K562 (cell line): Measurements from ENCODE around the gene MYCT1. TPM values are rescaled to one million over a fixed set of nuclear protein-coding genes. Genes with fewer than 3 reads are reported as not detected.

Source experiments
- ATAC-seq: fragments of 200-7000 bp; cut with Tn5 transposase; 3 replicates; pipeline ENCODE4 v1.9.1; 2020; ENCODE audit warnings: moderate library complexity
- BruUV-seq: library from RNA; stranded (reverse); fragments of 400-500 nt; replicated peaks from 2 replicates; lab custom pipeline; 2021; lab: Mats Ljungman, UMichigan
- CTCF ChIA-PET: fragments of 300-600 bp; formaldehyde crosslinking; extraction: SDS; loops from one replicate; lab custom pipeline; 2021; ENCODE audit warnings: low intra/inter-chr PET ratio; lab: Yijun Ruan, JAX
- POLR2A ChIA-PET: fragments of 300-600, 350-650 bp; sonication (Branson Sonifier 250); formaldehyde crosslinking; extraction: SDS; loops from one replicate; lab custom pipeline; 2021; ENCODE audit warnings: antibody characterized with exemption, inconsistent platforms; lab: Yijun Ruan, JAX
- DNase-seq, 4 experiments: peaks; one replicate each; pipeline versions ENCODE4 v3.0.0 to v3.0.0-alpha.2; 2011 to 2018; ENCODE audit warnings: low spot score in 3 of 4, mixed read lengths in 3 of 4; ENCODE audit errors: extremely low read depth in 1 of 4
- FAIRE-seq: peaks from 2 replicates; lab custom pipeline; 2011; peaks lifted over from hg19 to GRCh38; lab: Jason Lieb, UNC
- H2AFZ ChIP-seq: 2 replicates; pipeline ENCODE4 v1.6.0; 2011; ENCODE audit warnings: low read depth, low read length, control low read depth, inconsistent platforms
- H3K27ac ChIP-seq: fragments of 200-600 bp; 3 replicates; pipeline ENCODE4 v1.8.0; 2011; ENCODE audit warnings: low read depth, mild to moderate bottlenecking, control low read depth, inconsistent platforms, low read length, moderate library complexity, mixed read lengths; ENCODE audit errors: extremely low read depth
- H3K27me3 ChIP-seq, 2 experiments: fragments of 300-600 bp in 1 of 2; 2 replicates in 1 of 2; 3 replicates in 1 of 2; pipeline versions ENCODE4 v1.6.0 to v1.8.0; 2011; ENCODE audit warnings: inconsistent platforms in 2 of 2, low read length in 2 of 2, mild to moderate bottlenecking in 1 of 2, mixed read lengths in 1 of 2, moderate library complexity in 1 of 2; ENCODE audit not compliant: control insufficient read depth in 2 of 2, insufficient read depth in 2 of 2
- H3K36me3 ChIP-seq: fragments of 300-600 bp; 3 replicates; pipeline ENCODE4 v1.8.0; 2011; ENCODE audit warnings: mild to moderate bottlenecking, low read length, inconsistent platforms; ENCODE audit not compliant: control insufficient read depth, insufficient read depth
- H3K4me1 ChIP-seq, 2 experiments: fragments of 200-600 bp in 1 of 2; replicated peaks in 1 of 2; 2 replicates in 1 of 2; 3 replicates in 1 of 2; pipeline versions ENCODE4 v1.5.1 to v1.8.0; 2011; ENCODE audit warnings: inconsistent platforms in 2 of 2, low read length in 2 of 2, mild to moderate bottlenecking in 1 of 2, mixed read lengths in 1 of 2, moderate library complexity in 1 of 2; ENCODE audit not compliant: control insufficient read depth in 2 of 2, insufficient read depth in 2 of 2
- H3K4me2 ChIP-seq: 2 replicates; pipeline ENCODE4 v1.6.1; 2011; ENCODE audit warnings: low read length, control low read depth, inconsistent platforms, mixed read lengths; ENCODE audit not compliant: insufficient read depth
- H3K4me3 ChIP-seq: fragments of 200-600 bp; sonication (generic), shearing (Covaris generic); 2 replicates; pipeline ENCODE4 v1.5.1; 2016; ENCODE audit warnings: control low read depth, inconsistent platforms
- H3K79me2 ChIP-seq: fragments of 200-600 bp; 3 replicates; pipeline ENCODE4 v1.8.0; 2011; ENCODE audit warnings: low read length, inconsistent platforms; ENCODE audit not compliant: control insufficient read depth, insufficient read depth
- H3K9ac ChIP-seq, 2 experiments: 2 replicates each; pipeline versions ENCODE4 v1.6.0 to v1.6.1; 2011; ENCODE audit warnings: low read depth in 2 of 2, low read length in 2 of 2, control low read depth in 1 of 2, inconsistent platforms in 1 of 2, mild to moderate bottlenecking in 1 of 2, mixed read lengths in 1 of 2; ENCODE audit not compliant: insufficient read depth in 1 of 2
- H3K9me1 ChIP-seq: one replicate; pipeline ENCODE4 v1.6.0; 2011; ENCODE audit warnings: inconsistent platforms, mild to moderate bottlenecking, low read length, moderate library complexity; ENCODE audit not compliant: control insufficient read depth, insufficient read depth
- H3K9me3 ChIP-seq: replicated peaks from 2 replicates; pipeline ENCODE4 v1.5.1; 2011; ENCODE audit warnings: low read depth, low read length, inconsistent platforms; ENCODE audit not compliant: control insufficient read depth, insufficient read depth
- H4K20me1 ChIP-seq: replicated peaks from 2 replicates; pipeline ENCODE4 v1.6.1; 2011; ENCODE audit warnings: low read length, inconsistent platforms, mixed read lengths; ENCODE audit not compliant: control insufficient read depth, insufficient read depth
- EHMT2 ChIP-seq: fragments of 450-650 bp; IDR thresholded peaks from 2 replicates; pipeline ENCODE4 v1.6.1; 2018; ENCODE audit warnings: antibody characterized with exemption
- MIER1 ChIP-seq: fragments of 450-650 bp; IDR thresholded peaks from 2 replicates; pipeline ENCODE4 v1.6.1; 2016; ENCODE audit warnings: antibody characterized with exemption, mild to moderate bottlenecking, low read depth
- WGBS: fragments of 100-300 bp; shearing (Covaris generic); methylation state at CpG from one replicate; pipeline ENCODE4 v1.1.6; 2016; ENCODE audit warnings: low coverage, mixed read lengths; ENCODE audit not compliant: insufficient coverage; ENCODE audit errors: missing lambda C conversion rate; 5-methylcytosine and 5-hydroxymethylcytosine counted together
- in situ Hi-C: fragments of 300-500 bp; cut with MboI; formaldehyde crosslinking; loops from 4 replicates; pipeline ENCODE4 v1.15.0; 2018; ENCODE audit warnings: inconsistent platforms, mixed read lengths
- intact Hi-C: fragments of 100-400 bp; cut with micrococcal nuclease; formaldehyde crosslinking; loops from 2 replicates; pipeline ENCODE4 v1.14.2; 2022
- polyA plus RNA-seq, 8 experiments: library from polyadenylated mRNA; depleted of rRNA in 4 of 8; stranded (reverse) in 5 of 8; unstranded in 3 of 8; fragments of >200 nt; fragmentation: Nextera tagmentation in 2 of 8; fragmentation: Illumina TruSeq in 1 of 8; extraction: Ambion mirVana in 2 of 8; extraction: Trizol in 1 of 8; gene quantifications; 2 replicates each; pipeline versions ENCODE4 v1.2.1 to v1.2.3, GENCODE V29; 2011 to 2014; ENCODE audit warnings: inconsistent platforms in 1 of 8, missing spikeins in 1 of 8
- total RNA-seq, 7 experiments: library from RNA; depleted of rRNA in 6 of 7; stranded (reverse); fragments of >200 nt in 6 of 7; fragmentation: Illumina TruSeq in 2 of 7; extraction: Trizol in 2 of 7; gene quantifications; 2 replicates each; pipeline versions ENCODE4 v1.2.1 to v1.2.3, GENCODE V29; 2011 to 2021; ENCODE audit warnings: low replicate concordance in 1 of 7
- TF ChIP-seq, protein P1 (sequence below): fragments of 450-650 bp; formaldehyde crosslinking; IDR thresholded peaks from 2 replicates; pipeline ENCODE4 v1.4.0; 2020; ENCODE audit warnings: mild to moderate bottlenecking
- TF ChIP-seq, protein P2 (sequence below), 2 experiments: fragments of 450-650 bp; formaldehyde crosslinking in 1 of 2; IDR thresholded peaks; 2 replicates each; pipeline versions ENCODE4 v1.4.0 to v1.6.1; 2014 to 2020; ENCODE audit warnings: mild to moderate bottlenecking in 2 of 2, borderline replicate concordance in 1 of 2, low read depth in 1 of 2

MYCT1 gene
- total and polyA plus RNA-seq, 9 of the 15 experiments (the other 6 are each of a cell fraction or from before 2014, with no cell fraction given), result 0.04 to 0.28 (median 0.08) TPM; not detected in 2

DNA sequence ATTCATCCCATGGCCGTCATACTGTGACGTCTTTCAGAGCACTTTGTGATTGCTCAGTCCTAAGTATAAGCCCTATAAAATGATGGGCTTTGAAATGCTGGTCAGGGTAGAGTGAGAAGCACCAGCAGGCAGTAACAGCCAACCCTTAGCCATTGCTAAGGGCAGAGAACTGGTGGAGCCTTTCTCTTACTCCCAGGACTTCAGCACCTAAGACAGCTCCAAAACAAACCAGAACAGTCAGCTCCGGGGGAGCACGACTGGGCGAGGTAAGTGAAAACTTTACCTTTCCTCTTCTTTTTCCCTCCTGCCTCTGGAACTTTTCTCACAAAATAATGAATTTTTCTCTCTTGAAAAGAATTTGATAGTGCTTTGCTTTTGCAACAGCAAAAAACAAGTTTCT is 53.0 kb downstream of the MYCT1 start, which contains the start of gene VIP:
VIP (plus strand) TSS at position 104 of the 400 bp plus-strand sequence. CDS start 1,381 bp downstream, outside the sequence.
- no peak within 1 kb of the TSS for H3K4me3 ChIP-seq
- intact Hi-C loops, result no loop called here
- H3K9ac ChIP-seq, result no peak within 1 kb of the TSS
- TF ChIP-seq, protein P1, sequence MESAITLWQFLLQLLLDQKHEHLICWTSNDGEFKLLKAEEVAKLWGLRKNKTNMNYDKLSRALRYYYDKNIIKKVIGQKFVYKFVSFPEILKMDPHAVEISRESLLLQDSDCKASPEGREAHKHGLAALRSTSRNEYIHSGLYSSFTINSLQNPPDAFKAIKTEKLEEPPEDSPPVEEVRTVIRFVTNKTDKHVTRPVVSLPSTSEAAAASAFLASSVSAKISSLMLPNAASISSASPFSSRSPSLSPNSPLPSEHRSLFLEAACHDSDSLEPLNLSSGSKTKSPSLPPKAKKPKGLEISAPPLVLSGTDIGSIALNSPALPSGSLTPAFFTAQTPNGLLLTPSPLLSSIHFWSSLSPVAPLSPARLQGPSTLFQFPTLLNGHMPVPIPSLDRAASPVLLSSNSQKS (CRISPR knock-in tag), result no peak
- TF ChIP-seq, protein P2, sequence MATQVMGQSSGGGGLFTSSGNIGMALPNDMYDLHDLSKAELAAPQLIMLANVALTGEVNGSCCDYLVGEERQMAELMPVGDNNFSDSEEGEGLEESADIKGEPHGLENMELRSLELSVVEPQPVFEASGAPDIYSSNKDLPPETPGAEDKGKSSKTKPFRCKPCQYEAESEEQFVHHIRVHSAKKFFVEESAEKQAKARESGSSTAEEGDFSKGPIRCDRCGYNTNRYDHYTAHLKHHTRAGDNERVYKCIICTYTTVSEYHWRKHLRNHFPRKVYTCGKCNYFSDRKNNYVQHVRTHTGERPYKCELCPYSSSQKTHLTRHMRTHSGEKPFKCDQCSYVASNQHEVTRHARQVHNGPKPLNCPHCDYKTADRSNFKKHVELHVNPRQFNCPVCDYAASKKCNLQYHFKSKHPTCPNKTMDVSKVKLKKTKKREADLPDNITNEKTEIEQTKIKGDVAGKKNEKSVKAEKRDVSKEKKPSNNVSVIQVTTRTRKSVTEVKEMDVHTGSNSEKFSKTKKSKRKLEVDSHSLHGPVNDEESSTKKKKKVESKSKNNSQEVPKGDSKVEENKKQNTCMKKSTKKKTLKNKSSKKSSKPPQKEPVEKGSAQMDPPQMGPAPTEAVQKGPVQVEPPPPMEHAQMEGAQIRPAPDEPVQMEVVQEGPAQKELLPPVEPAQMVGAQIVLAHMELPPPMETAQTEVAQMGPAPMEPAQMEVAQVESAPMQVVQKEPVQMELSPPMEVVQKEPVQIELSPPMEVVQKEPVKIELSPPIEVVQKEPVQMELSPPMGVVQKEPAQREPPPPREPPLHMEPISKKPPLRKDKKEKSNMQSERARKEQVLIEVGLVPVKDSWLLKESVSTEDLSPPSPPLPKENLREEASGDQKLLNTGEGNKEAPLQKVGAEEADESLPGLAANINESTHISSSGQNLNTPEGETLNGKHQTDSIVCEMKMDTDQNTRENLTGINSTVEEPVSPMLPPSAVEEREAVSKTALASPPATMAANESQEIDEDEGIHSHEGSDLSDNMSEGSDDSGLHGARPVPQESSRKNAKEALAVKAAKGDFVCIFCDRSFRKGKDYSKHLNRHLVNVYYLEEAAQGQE (IDR thresholded peaks at IDR 0.05; ENCODE audit: borderline replicate concordance), result peak; percentile 94
- TF ChIP-seq, protein P2 (CRISPR knock-in tag; IDR thresholded peaks at IDR 0.05; ENCODE audit: low read depth), result peak; percentile 88
- peak; percentile 81 for TF ChIP-seq MIER1
- TF ChIP-seq EHMT2, result peak; percentile 91
- H3K9me1 ChIP-seq, result no peaks in the 10 kb centered on the region
- no peak within 1 kb of the TSS for H3K27ac ChIP-seq
- H3K4me2 ChIP-seq, result no peak within 1 kb of the TSS
- H4K20me1 ChIP-seq, result no peaks in the 10 kb centered on the region
- ChIA-PET POLR2A (interaction anchor here (0.9 kb wide), 1 partner anchor 22 kb away, joined by 3 read pairs; no protein-coding TSS in a partner anchor), CTCF (interaction anchor here (0.6 kb wide), 1 partner anchor 343 kb away, joined by 3 read pairs; no protein-coding TSS in a partner anchor)
- H3K36me3 ChIP-seq, result no peaks in the 10 kb centered on the region
- H3K27me3 ChIP-seq, result no peaks in the 10 kb centered on the region
- H2AFZ ChIP-seq, result no peak within 1 kb of the TSS
- in situ Hi-C loops, result no loop called here
- no peaks in the 10 kb centered on the region for H3K4me1 ChIP-seq
- H3K79me2 ChIP-seq, result no peaks in the 10 kb centered on the region
- no peaks in the 10 kb centered on the region for H3K9me3 ChIP-seq
- WGBS, result 2% methylated on average over 5 of the region's 5 CpGs
- FAIRE-seq (no peak), DNase-seq (peak in 2 of 4 experiments; percentile 14 to 37), ATAC-seq (peak; percentile 78)
- BruUV-seq, result no TSS peak
